RWPE1 (cell line): ENCODE data around the gene MCOLN2.
A peak's percentile ranks its signal among the peaks of the same experiment; 100 is the strongest.

Source experiments
- CTCF ChIA-PET: fragments of 350-600 bp; sonication (Branson Sonifier 250); formaldehyde crosslinking; extraction: SDS; loops from one replicate; lab custom pipeline; 2021; lab: Yijun Ruan, JAX
- POLR2A ChIA-PET: fragments of 400-600 bp; formaldehyde crosslinking; extraction: SDS; loops from one replicate; lab custom pipeline; 2020; ENCODE audit warnings: antibody characterized with exemption; ENCODE audit not compliant: low non-redundant PET; lab: Yijun Ruan, JAX
- DNase-seq: peaks from one replicate; pipeline ENCODE4 v3.0.0; 2012; ENCODE audit warnings: low spot score
- H3K27ac ChIP-seq: fragments of 450-650 bp; 2 replicates; pipeline ENCODE4 v1.5.1; 2017
- TF ChIP-seq, protein P1 (sequence below): fragments of 450-650 bp; conservative IDR thresholded peaks from 2 replicates; pipeline ENCODE4 v1.5.1; 2017; ENCODE audit warnings: low read depth, mild to moderate bottlenecking

MCOLN2 gene

DNA sequence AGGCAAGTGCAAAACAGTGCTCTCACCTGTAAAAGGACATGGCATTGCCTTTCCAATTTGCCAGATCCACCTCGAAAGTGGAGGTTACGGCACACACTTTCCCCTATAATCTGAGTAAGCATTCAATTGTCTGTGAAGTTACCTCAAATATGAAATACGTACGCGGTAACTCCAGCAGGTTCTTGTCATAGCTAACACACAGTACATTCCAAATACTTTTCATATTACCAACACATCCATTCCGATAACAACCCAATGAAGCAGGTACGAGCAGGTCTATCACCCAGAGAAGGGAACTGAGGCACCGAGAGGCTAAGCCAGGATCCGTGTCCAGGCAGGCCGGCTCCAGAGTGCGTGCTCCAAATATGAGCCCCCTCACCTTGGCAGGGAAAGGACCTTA, 57.2 kb downstream of the MCOLN2 start:
- no peak for DNase-seq
- no peak overlapping the region for H3K27ac ChIP-seq
- TF ChIP-seq, protein P1, sequence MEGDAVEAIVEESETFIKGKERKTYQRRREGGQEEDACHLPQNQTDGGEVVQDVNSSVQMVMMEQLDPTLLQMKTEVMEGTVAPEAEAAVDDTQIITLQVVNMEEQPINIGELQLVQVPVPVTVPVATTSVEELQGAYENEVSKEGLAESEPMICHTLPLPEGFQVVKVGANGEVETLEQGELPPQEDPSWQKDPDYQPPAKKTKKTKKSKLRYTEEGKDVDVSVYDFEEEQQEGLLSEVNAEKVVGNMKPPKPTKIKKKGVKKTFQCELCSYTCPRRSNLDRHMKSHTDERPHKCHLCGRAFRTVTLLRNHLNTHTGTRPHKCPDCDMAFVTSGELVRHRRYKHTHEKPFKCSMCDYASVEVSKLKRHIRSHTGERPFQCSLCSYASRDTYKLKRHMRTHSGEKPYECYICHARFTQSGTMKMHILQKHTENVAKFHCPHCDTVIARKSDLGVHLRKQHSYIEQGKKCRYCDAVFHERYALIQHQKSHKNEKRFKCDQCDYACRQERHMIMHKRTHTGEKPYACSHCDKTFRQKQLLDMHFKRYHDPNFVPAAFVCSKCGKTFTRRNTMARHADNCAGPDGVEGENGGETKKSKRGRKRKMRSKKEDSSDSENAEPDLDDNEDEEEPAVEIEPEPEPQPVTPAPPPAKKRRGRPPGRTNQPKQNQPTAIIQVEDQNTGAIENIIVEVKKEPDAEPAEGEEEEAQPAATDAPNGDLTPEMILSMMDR, result no peak
- CTCF ChIA-PET, result no interaction called here
- POLR2A ChIA-PET, result no interaction called here

DNA sequence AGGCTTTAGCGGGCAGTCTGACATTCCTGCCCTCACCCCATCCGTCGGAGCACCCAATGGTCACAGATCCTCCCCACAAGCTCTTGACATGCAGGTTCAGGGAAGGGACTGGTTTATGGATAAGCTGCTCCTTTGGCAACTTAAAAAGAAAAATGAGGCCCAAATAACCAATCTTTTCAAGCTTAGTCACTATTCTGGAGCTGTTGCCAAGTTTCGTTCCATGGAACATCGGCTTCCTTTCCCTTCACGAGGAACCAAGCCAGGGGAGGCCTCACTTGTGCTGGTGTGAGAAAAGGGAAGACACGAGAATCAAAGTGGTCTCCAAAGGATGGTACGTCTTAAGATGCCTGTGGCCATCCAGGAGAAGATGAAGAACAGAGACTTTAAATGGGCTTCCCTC, 57.8 kb downstream of the MCOLN2 start:
- ChIA-PET POLR2A (no interaction called here), CTCF (no interaction called here)
- TF ChIP-seq, protein P1, result no peak
- DNase-seq, result no peak
- H3K27ac ChIP-seq, result no peak overlapping the region

DNA sequence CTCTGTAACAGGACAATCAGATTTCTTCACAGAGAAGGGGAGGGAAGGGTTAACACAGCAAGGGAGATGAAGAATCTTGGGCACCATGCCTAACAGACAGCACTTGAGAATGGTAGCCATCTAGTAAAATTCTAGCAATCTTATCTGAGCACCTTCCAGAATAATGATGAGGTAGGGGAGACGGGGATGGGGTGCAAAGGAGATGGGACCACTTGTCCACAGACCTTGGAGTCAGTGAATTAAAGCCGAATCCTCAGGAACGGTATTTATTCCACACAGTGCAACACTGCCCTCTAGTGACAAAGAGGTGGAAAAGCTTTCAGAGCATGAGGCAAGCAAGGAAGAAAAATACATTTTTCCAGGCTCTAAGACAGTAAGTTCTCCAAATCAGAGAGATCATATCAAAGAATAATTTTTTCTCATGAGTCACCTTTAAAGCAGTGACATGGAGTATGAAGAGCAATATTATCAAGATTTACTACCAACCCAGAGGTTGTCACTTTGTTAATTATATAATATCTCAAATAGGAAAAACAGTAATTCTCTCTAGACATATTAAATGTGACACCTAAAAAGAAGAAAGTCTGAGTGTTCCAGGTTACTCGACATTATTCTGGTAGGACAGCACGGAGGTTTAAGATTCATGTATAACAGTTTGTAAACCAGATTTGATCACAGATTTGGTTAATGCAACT, 60.6 kb downstream of the MCOLN2 start:
- peak; percentile 64 for DNase-seq
- TF ChIP-seq, protein P1, result peak; percentile 94
- H3K27ac ChIP-seq, result no peak overlapping the region
- ChIA-PET CTCF (interaction anchor here (0.5 to 2.5 kb wide), 15 partner anchors 9 to 1088 kb away, joined by 3 to 23 read pairs (median 3); no protein-coding TSS in a partner anchor), POLR2A (no interaction called here)

DNA sequence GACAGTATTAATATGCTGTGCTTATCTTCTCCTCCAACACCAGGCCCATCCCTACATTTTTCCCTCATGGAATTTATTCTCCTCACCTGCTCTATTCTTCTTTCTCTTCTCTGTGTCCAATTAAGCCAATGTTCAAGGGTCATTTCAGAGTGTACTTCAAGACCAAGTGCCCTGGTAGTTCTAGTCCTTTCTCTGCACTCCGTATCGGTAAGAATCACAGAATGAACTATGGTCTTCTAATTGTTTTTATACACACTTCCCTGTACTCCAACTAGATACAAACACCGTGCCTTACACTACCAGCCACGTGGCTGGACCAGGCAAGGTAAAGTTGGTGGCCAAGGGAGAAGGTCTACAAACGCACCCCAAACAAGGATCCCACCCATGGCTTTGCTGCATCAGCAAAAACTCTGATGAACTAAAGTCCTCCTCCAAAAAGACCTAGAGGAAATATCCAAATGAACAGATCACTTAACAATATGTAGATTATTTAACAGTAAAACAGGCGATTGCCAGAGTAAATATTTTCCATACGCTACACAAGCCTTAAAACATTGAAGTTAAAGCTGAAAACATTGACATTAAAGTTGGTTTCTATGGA, 63.8 kb downstream of the MCOLN2 start:
- TF ChIP-seq, protein P1, result no peak
- no peak overlapping the region for H3K27ac ChIP-seq
- CTCF ChIA-PET, result no interaction called here
- DNase-seq, result no peak
- POLR2A ChIA-PET, result no interaction called here

DNA sequence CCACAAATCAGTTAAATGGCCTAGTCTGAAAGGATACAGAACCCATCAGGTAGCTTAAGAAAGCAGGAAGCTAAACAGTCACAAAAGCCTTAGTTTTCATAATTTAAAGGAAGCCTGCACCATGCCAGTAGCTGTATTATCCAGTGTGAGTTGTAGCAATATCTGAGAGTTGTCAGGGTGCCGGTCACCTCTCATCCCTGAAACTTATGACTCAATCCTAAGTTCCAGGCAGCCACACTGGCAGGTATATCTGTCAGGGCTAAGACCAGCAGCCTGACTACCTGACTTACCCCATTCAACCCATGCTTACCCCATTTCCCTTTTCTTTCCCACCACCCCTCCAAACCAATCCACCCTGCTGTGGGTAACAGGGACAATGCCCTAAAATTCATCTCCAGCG, 66.1 kb downstream of the MCOLN2 start:
- DNase-seq, result no peak
- ChIA-PET POLR2A (no interaction called here), CTCF (no interaction called here)
- H3K27ac ChIP-seq, result no peak overlapping the region
- TF ChIP-seq, protein P1, result no peak

DNA sequence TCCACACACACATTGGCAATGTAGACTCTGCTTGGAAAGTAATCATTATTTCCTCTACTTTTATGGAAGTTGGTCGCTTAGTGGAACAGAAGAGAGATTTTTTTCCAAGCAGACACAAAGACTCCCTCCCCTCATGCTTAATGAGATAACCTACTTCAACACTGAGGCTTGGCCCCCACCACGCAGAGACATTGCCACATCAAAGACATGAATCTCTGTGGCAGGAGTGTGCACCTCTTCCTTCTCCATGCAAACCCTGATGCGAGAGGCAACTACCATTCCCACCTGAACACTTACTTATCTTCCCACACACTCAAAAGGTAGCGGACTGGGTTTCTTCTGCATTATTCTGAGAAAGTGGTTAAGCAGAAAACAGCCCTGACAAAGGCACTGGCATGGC, 66.6 kb downstream of the MCOLN2 start:
- DNase-seq, result no peak
- H3K27ac ChIP-seq, result no peak overlapping the region
- ChIA-PET POLR2A (no interaction called here), CTCF (no interaction called here)
- TF ChIP-seq, protein P1, result no peak
